ENCODE results near the gene CSHL1.

The CSHL1 gene

GRCh38 chr17:63911041-63911635, at the start of gene CSHL1:
Gene CSHL1 (minus strand): TSS chr17:63911258. CDS start chr17:63911196, 62 bp downstream.
- no peak for DNase-seq

- no peak for DNase-seq
Measured at GRCh38 chr17:63960430-63960829, 49.4 kb upstream of the CSHL1 start.

- DNase-seq = no peak
Measured at GRCh38 chr17:63960006-63960405, 48.9 kb upstream of the CSHL1 start.

GRCh38 chr17:63956296-63956920, 45.4 kb upstream of the CSHL1 start:
- DNase-seq = no peak

GRCh38 chr17:63955791-63956190, 44.7 kb upstream of the CSHL1 start:
- DNase-seq = no peak

- DNase-seq = no peak
Measured at GRCh38 chr17:63955232-63955631, 44.2 kb upstream of the CSHL1 start.

GRCh38 chr17:63954402-63955063, 43.5 kb upstream of the CSHL1 start:
- peak; percentile 45 to 50 for DNase-seq

GRCh38 chr17:63950940-63951907, 40.2 kb upstream of the CSHL1 start:
- peak; percentile 54 to 58 for DNase-seq

GRCh38 chr17:63949576-63950250, 38.7 kb upstream of the CSHL1 start:
- DNase-seq = no peak

GRCh38 chr17:63948521-63948920, 37.5 kb upstream of the CSHL1 start:
- no peak for DNase-seq

GRCh38 chr17:63947711-63948330, 36.8 kb upstream of the CSHL1 start:
- no peak for DNase-seq

- DNase-seq = peak; percentile 61 to 68
Measured at GRCh38 chr17:63946440-63947363, 35.6 kb upstream of the CSHL1 start.

- no peak for DNase-seq
Measured at GRCh38 chr17:63945784-63946439, 34.9 kb upstream of the CSHL1 start.

GRCh38 chr17:63944736-63945499, 33.9 kb upstream of the CSHL1 start:
- no peak for DNase-seq

GRCh38 chr17:63943745-63944144, 32.7 kb upstream of the CSHL1 start:
- DNase-seq = no peak

GRCh38 chr17:63942309-63942985, 31.4 kb upstream of the CSHL1 start:
- DNase-seq = no peak

- DNase-seq = no peak
Measured at GRCh38 chr17:63941751-63942150, 30.7 kb upstream of the CSHL1 start.

- no peak for DNase-seq
Measured at GRCh38 chr17:63941162-63941561, 30.1 kb upstream of the CSHL1 start.

- no peak for DNase-seq
Measured at GRCh38 chr17:63940584-63940983, 29.5 kb upstream of the CSHL1 start.
